Suprapubic skin (tissue), 4 donors: ENCODE results near the gene RBFA.

Experiments
- POLR2A ChIP-seq, 2 donors: fragments of 450-650 bp; IDR thresholded peaks; one replicate each; pipeline ENCODE4 v1.6.1; 2017; ENCODE audit warnings: antibody characterized with exemption in 2 of 2, mild to moderate bottlenecking in 2 of 2, moderate library complexity in 2 of 2
- POLR2AphosphoS5 ChIP-seq, 3 donors: sonication (generic); formaldehyde crosslinking; IDR thresholded peaks; one replicate each; pipeline ENCODE4 v1.6.1; 2017; ENCODE audit warnings: antibody characterized with exemption in 3 of 3
- TF ChIP-seq, protein P1 (sequence below), 2 donors: fragments of 200-600 bp in 1 of 2; fragments of 450-650 bp in 1 of 2; sonication (generic) in 1 of 2; IDR thresholded peaks; one replicate each; pipeline ENCODE4 v1.5.1; 2016 to 2019; ENCODE audit warnings: antibody characterized with exemption in 2 of 2, mild to moderate bottlenecking in 1 of 2, moderate library complexity in 1 of 2

DNA sequence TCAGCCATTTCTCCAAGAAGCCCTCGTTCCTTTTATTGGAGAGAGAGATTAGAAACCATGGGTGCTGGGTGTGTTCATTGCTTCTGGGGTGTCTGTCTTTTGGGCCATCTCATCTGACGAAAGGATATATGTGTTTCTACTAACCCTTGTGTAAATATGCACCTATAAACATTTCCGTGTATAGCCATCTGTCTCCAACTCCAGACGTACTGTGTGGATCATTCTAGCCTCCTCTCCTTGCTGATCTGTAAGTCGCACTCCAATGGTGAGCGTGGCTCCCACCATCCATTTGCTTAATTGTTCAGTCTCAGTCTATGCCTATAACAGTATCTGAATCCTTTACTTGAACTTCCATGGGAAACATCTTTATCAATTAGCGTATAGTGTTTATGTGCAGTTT lies 1.8 kb downstream of the RBFA start:
- TF ChIP-seq POLR2AphosphoS5 (IDR thresholded peaks at IDR 0.05): no peak
- TF ChIP-seq, protein P1, sequence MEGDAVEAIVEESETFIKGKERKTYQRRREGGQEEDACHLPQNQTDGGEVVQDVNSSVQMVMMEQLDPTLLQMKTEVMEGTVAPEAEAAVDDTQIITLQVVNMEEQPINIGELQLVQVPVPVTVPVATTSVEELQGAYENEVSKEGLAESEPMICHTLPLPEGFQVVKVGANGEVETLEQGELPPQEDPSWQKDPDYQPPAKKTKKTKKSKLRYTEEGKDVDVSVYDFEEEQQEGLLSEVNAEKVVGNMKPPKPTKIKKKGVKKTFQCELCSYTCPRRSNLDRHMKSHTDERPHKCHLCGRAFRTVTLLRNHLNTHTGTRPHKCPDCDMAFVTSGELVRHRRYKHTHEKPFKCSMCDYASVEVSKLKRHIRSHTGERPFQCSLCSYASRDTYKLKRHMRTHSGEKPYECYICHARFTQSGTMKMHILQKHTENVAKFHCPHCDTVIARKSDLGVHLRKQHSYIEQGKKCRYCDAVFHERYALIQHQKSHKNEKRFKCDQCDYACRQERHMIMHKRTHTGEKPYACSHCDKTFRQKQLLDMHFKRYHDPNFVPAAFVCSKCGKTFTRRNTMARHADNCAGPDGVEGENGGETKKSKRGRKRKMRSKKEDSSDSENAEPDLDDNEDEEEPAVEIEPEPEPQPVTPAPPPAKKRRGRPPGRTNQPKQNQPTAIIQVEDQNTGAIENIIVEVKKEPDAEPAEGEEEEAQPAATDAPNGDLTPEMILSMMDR (IDR thresholded peaks at IDR 0.05): no peak
- no peak for TF ChIP-seq POLR2A (IDR thresholded peaks at IDR 0.05)
